ENCODE data around the gene SRP9.

The SRP9 gene

GRCh38 chr1:225777583-225778336 is at the start of gene SRP9:
SRP9 (plus strand) TSS chr1:225777826; CDS start chr1:225777941, 115 bp downstream.
- peak within 1 kb of the TSS; percentile 98 for H3K9ac ChIP-seq (ENCODE audit: low read length)
- peak within 1 kb of the TSS; percentile 80 for H3K4me3 ChIP-seq (ENCODE audit: low read length)
- H3K36me3 ChIP-seq (ENCODE audit: control insufficient read depth, insufficient read depth, low read length): no peaks in the 10 kb centered on the region
- no peaks in the 10 kb centered on the region for H3K27me3 ChIP-seq (ENCODE audit: control insufficient read depth, insufficient read depth, low read length)
- H3K9me3 ChIP-seq (ENCODE audit: control insufficient read depth, low read length): no peaks in the 10 kb centered on the region
- peaks cover 33% of the 10 kb centered on the region for H3K4me1 ChIP-seq (ENCODE audit: control insufficient read depth, insufficient read depth, low read length)

GRCh38 chr1:225731491-225731890 is 46.1 kb upstream of the SRP9 start:
- H3K27me3 ChIP-seq (ENCODE audit: control insufficient read depth, insufficient read depth, low read length): no peaks in the 10 kb centered on the region
- H3K4me1 ChIP-seq (ENCODE audit: control insufficient read depth, insufficient read depth, low read length): peaks cover 13% of the 10 kb centered on the region
- no peak overlapping the region for H3K4me3 ChIP-seq (ENCODE audit: low read length)
- no peaks in the 10 kb centered on the region for H3K36me3 ChIP-seq (ENCODE audit: control insufficient read depth, insufficient read depth, low read length)
- H3K9me3 ChIP-seq (ENCODE audit: control insufficient read depth, low read length): no peaks in the 10 kb centered on the region
- no peak overlapping the region for H3K9ac ChIP-seq (ENCODE audit: low read length)

- no peak overlapping the region for H3K9ac ChIP-seq (ENCODE audit: low read length)
- H3K4me3 ChIP-seq (ENCODE audit: low read length): no peak overlapping the region
- H3K4me1 ChIP-seq (ENCODE audit: control insufficient read depth, insufficient read depth, low read length): peaks cover 13% of the 10 kb centered on the region
- H3K36me3 ChIP-seq (ENCODE audit: control insufficient read depth, insufficient read depth, low read length): no peaks in the 10 kb centered on the region
- H3K9me3 ChIP-seq (ENCODE audit: control insufficient read depth, low read length): no peaks in the 10 kb centered on the region
- H3K27me3 ChIP-seq (ENCODE audit: control insufficient read depth, insufficient read depth, low read length): no peaks in the 10 kb centered on the region
These were observed 44.4 kb upstream of the SRP9 start for GRCh38 chr1:225733254-225733653.

GRCh38 chr1:225735252-225736149 is 42.1 kb upstream of the SRP9 start:
- no peaks in the 10 kb centered on the region for H3K27me3 ChIP-seq (ENCODE audit: control insufficient read depth, insufficient read depth, low read length)
- H3K4me1 ChIP-seq (ENCODE audit: control insufficient read depth, insufficient read depth, low read length): peaks cover 13% of the 10 kb centered on the region
- H3K36me3 ChIP-seq (ENCODE audit: control insufficient read depth, insufficient read depth, low read length): no peaks in the 10 kb centered on the region
- H3K9ac ChIP-seq (ENCODE audit: low read length): no peak overlapping the region
- H3K9me3 ChIP-seq (ENCODE audit: control insufficient read depth, low read length): no peaks in the 10 kb centered on the region
- H3K4me3 ChIP-seq (ENCODE audit: low read length): no peak overlapping the region

- Histone ChIP-seq H3K9ac (ENCODE audit: low read length) (no peak overlapping the region), H3K9me3 (ENCODE audit: control insufficient read depth, low read length) (no peaks in the 10 kb centered on the region), H3K36me3 (ENCODE audit: control insufficient read depth, insufficient read depth, low read length) (no peaks in the 10 kb centered on the region), H3K4me1 (ENCODE audit: control insufficient read depth, insufficient read depth, low read length) (peaks cover 13% of the 10 kb centered on the region), H3K27me3 (ENCODE audit: control insufficient read depth, insufficient read depth, low read length) (no peaks in the 10 kb centered on the region), H3K4me3 (ENCODE audit: low read length) (no peak overlapping the region)
These were observed 41.1 kb upstream of the SRP9 start for GRCh38 chr1:225736437-225737098.

GRCh38 chr1:225737161-225737560 is 40.5 kb upstream of the SRP9 start:
- Histone ChIP-seq H3K4me3 (ENCODE audit: low read length) (no peak overlapping the region), H3K9ac (ENCODE audit: low read length) (no peak overlapping the region), H3K4me1 (ENCODE audit: control insufficient read depth, insufficient read depth, low read length) (peaks cover 13% of the 10 kb centered on the region), H3K36me3 (ENCODE audit: control insufficient read depth, insufficient read depth, low read length) (no peaks in the 10 kb centered on the region), H3K9me3 (ENCODE audit: control insufficient read depth, low read length) (no peaks in the 10 kb centered on the region), H3K27me3 (ENCODE audit: control insufficient read depth, insufficient read depth, low read length) (no peaks in the 10 kb centered on the region)

GRCh38 chr1:225737866-225738265 is 39.8 kb upstream of the SRP9 start:
- Histone ChIP-seq H3K9ac (ENCODE audit: low read length) (no peak overlapping the region), H3K9me3 (ENCODE audit: control insufficient read depth, low read length) (no peaks in the 10 kb centered on the region), H3K27me3 (ENCODE audit: control insufficient read depth, insufficient read depth, low read length) (no peaks in the 10 kb centered on the region), H3K4me3 (ENCODE audit: low read length) (no peak overlapping the region), H3K36me3 (ENCODE audit: control insufficient read depth, insufficient read depth, low read length) (no peaks in the 10 kb centered on the region), H3K4me1 (ENCODE audit: control insufficient read depth, insufficient read depth, low read length) (peaks cover 13% of the 10 kb centered on the region)

- no peaks in the 10 kb centered on the region for H3K27me3 ChIP-seq (ENCODE audit: control insufficient read depth, insufficient read depth, low read length)
- H3K36me3 ChIP-seq (ENCODE audit: control insufficient read depth, insufficient read depth, low read length): no peaks in the 10 kb centered on the region
- H3K4me3 ChIP-seq (ENCODE audit: low read length): no peak overlapping the region
- no peaks in the 10 kb centered on the region for H3K9me3 ChIP-seq (ENCODE audit: control insufficient read depth, low read length)
- no peak overlapping the region for H3K9ac ChIP-seq (ENCODE audit: low read length)
- peaks cover 13% of the 10 kb centered on the region for H3K4me1 ChIP-seq (ENCODE audit: control insufficient read depth, insufficient read depth, low read length)
These were observed 38.9 kb upstream of the SRP9 start for GRCh38 chr1:225738763-225739162.

- no peak overlapping the region for H3K9ac ChIP-seq (ENCODE audit: low read length)
- no peaks in the 10 kb centered on the region for H3K9me3 ChIP-seq (ENCODE audit: control insufficient read depth, low read length)
- peaks cover 13% of the 10 kb centered on the region for H3K4me1 ChIP-seq (ENCODE audit: control insufficient read depth, insufficient read depth, low read length)
- H3K36me3 ChIP-seq (ENCODE audit: control insufficient read depth, insufficient read depth, low read length): no peaks in the 10 kb centered on the region
- no peak overlapping the region for H3K4me3 ChIP-seq (ENCODE audit: low read length)
- no peaks in the 10 kb centered on the region for H3K27me3 ChIP-seq (ENCODE audit: control insufficient read depth, insufficient read depth, low read length)
These were observed 38.0 kb upstream of the SRP9 start for GRCh38 chr1:225739542-225740107.

- Histone ChIP-seq H3K9ac (ENCODE audit: low read length) (no peak overlapping the region), H3K27me3 (ENCODE audit: control insufficient read depth, insufficient read depth, low read length) (no peaks in the 10 kb centered on the region), H3K9me3 (ENCODE audit: control insufficient read depth, low read length) (no peaks in the 10 kb centered on the region), H3K4me1 (ENCODE audit: control insufficient read depth, insufficient read depth, low read length) (peaks cover 21% of the 10 kb centered on the region), H3K4me3 (ENCODE audit: low read length) (no peak overlapping the region), H3K36me3 (ENCODE audit: control insufficient read depth, insufficient read depth, low read length) (no peaks in the 10 kb centered on the region)
These were observed 32.9 kb upstream of the SRP9 start for GRCh38 chr1:225744745-225745144.

GRCh38 chr1:225745273-225745672 is 32.4 kb upstream of the SRP9 start:
- Histone ChIP-seq H3K9ac (ENCODE audit: low read length) (no peak overlapping the region), H3K27me3 (ENCODE audit: control insufficient read depth, insufficient read depth, low read length) (no peaks in the 10 kb centered on the region), H3K36me3 (ENCODE audit: control insufficient read depth, insufficient read depth, low read length) (no peaks in the 10 kb centered on the region), H3K9me3 (ENCODE audit: control insufficient read depth, low read length) (no peaks in the 10 kb centered on the region), H3K4me1 (ENCODE audit: control insufficient read depth, insufficient read depth, low read length) (peaks cover 21% of the 10 kb centered on the region), H3K4me3 (ENCODE audit: low read length) (no peak overlapping the region)

All from mucosa of stomach (tissue), 1 donor.